HepG2 (cell line): ENCODE data around the gene RUNX3. TPM values are rescaled to one million over a fixed set of nuclear protein-coding genes. Genes with fewer than 3 reads are reported as not detected.

Experiments used
- ATAC-seq: fragments of 200-7000 bp; cut with Tn5 transposase; 3 replicates; pipeline ENCODE4 v1.9.1; 2020; ENCODE audit warnings: mild to moderate bottlenecking, moderate library complexity
- BruUV-seq: library from RNA; stranded (reverse); fragments of 400-500 nt; replicated peaks from 2 replicates; lab custom pipeline; 2021; lab: Mats Ljungman, UMichigan
- CTCF ChIA-PET: fragments of 300-600 bp; formaldehyde crosslinking; extraction: SDS; loops from one replicate; lab custom pipeline; 2021; ENCODE audit warnings: low total read pairs, inconsistent platforms, low intra/inter-chr PET ratio; lab: Yijun Ruan, JAX
- POLR2A ChIA-PET: fragments of 350-600 bp; sonication (Branson Sonifier 250); formaldehyde crosslinking; loops from one replicate; lab custom pipeline; 2020; ENCODE audit warnings: antibody characterized with exemption, inconsistent platforms; lab: Yijun Ruan, JAX
- DNase-seq: peaks from one replicate; pipeline ENCODE4 v3.0.0-alpha.2; 2015; ENCODE audit warnings: low spot score
- FAIRE-seq: peaks from 3 replicates; lab custom pipeline; 2011; peaks lifted over from hg19 to GRCh38; lab: Jason Lieb, UNC
- H2AFZ ChIP-seq: one replicate; pipeline ENCODE4 v1.6.1; 2011; ENCODE audit warnings: low read length, inconsistent platforms
- H3K27ac ChIP-seq: fragments of 300-600 bp; 3 replicates; pipeline ENCODE4 v1.8.0; 2011; ENCODE audit warnings: mixed run types, mild to moderate bottlenecking, mixed read lengths, low read length, inconsistent platforms; ENCODE audit not compliant: insufficient read depth; ENCODE audit errors: extremely low read length
- H3K27me3 ChIP-seq, 2 experiments: fragments of 200-600 bp in 1 of 2; 2 replicates in 1 of 2; 3 replicates in 1 of 2; pipeline versions ENCODE4 v1.6.0 to v1.8.0; 2011; ENCODE audit warnings: low read length in 2 of 2, mild to moderate bottlenecking in 2 of 2, moderate library complexity in 2 of 2, inconsistent platforms in 1 of 2; ENCODE audit not compliant: insufficient read depth in 2 of 2, control insufficient read depth in 1 of 2
- H3K36me3 ChIP-seq, 2 experiments: fragments of 200-600 bp in 1 of 2; replicated peaks in 1 of 2; 2 replicates in 1 of 2; 3 replicates in 1 of 2; pipeline versions ENCODE4 v1.5.1 to v1.8.0; 2011; ENCODE audit warnings: low read length in 2 of 2, inconsistent platforms in 1 of 2; ENCODE audit not compliant: insufficient read depth in 2 of 2, control insufficient read depth in 1 of 2
- H3K4me1 ChIP-seq: 2 replicates; pipeline ENCODE4 v1.5.1; 2012; ENCODE audit warnings: low read length, inconsistent platforms; ENCODE audit not compliant: insufficient read depth
- H3K4me2 ChIP-seq: 2 replicates; pipeline ENCODE4 v1.6.0; 2011; ENCODE audit warnings: low read depth, low read length, inconsistent platforms
- H3K4me3 ChIP-seq, 3 experiments: fragments of 200-600 bp in 1 of 3; sonication (generic), shearing (Covaris generic) in 1 of 3; replicated peaks in 1 of 3; 2 replicates each; pipeline ENCODE4 v1.5.1; 2011 to 2016; ENCODE audit warnings: low read length in 3 of 3, inconsistent platforms in 2 of 3, low read depth in 2 of 3, mild to moderate bottlenecking in 2 of 3, control low read depth in 1 of 3, mixed read lengths in 1 of 3; ENCODE audit not compliant: insufficient read depth in 1 of 3
- H3K79me2 ChIP-seq: one replicate; pipeline ENCODE4 v1.6.1; 2011; ENCODE audit warnings: low read length, inconsistent platforms; ENCODE audit not compliant: insufficient read depth
- H3K9ac ChIP-seq: 2 replicates; pipeline ENCODE4 v1.6.0; 2011; ENCODE audit warnings: mild to moderate bottlenecking, low read depth, low read length, inconsistent platforms; ENCODE audit not compliant: insufficient read depth
- H3K9me3 ChIP-seq: 2 replicates; pipeline ENCODE4 v1.5.1; 2012; ENCODE audit warnings: mild to moderate bottlenecking, low read length
- H4K20me1 ChIP-seq: 2 replicates; pipeline ENCODE4 v1.6.0; 2011; ENCODE audit warnings: inconsistent platforms, mild to moderate bottlenecking, low read length, moderate library complexity; ENCODE audit not compliant: insufficient read depth
- MAZ ChIP-seq, 2 experiments: sonication (generic) in 1 of 2; formaldehyde crosslinking in 1 of 2; IDR thresholded peaks; 2 replicates each; pipeline versions ENCODE4 v1.5.0 to v1.6.1; 2012 to 2020; ENCODE audit warnings: low read depth in 2 of 2, mild to moderate bottlenecking in 2 of 2, borderline replicate concordance in 1 of 2, improper control_type of control experiment in 1 of 2, low read length in 1 of 2, missing genetic modification reagents in 1 of 2, moderate library complexity in 1 of 2
- MIER3 ChIP-seq: IDR thresholded peaks from 2 replicates; pipeline ENCODE4 v1.6.1; 2016; ENCODE audit warnings: missing compliant biosample characterization, borderline replicate concordance
- PREB ChIP-seq: sonication (generic); formaldehyde crosslinking; IDR thresholded peaks from 2 replicates; pipeline ENCODE4 v1.4.0; 2020; ENCODE audit warnings: missing genetic modification reagents
- SP1 ChIP-seq, 2 experiments: fragments of 450-650 bp in 1 of 2; sonication (generic) in 1 of 2; formaldehyde crosslinking in 1 of 2; IDR thresholded peaks; 2 replicates each; pipeline versions ENCODE4 v1.4.0 to v1.6.1; 2016 to 2020; ENCODE audit warnings: missing genetic modification reagents in 1 of 2
- ZNF484 ChIP-seq: sonication (generic); formaldehyde crosslinking; IDR thresholded peaks from 2 replicates; pipeline ENCODE4 v1.5.1; 2020; ENCODE audit warnings: mild to moderate bottlenecking, low read depth, missing genetic modification reagents, borderline replicate concordance
- ZNF720 ChIP-seq: sonication (generic); formaldehyde crosslinking; IDR thresholded peaks from 2 replicates; pipeline ENCODE4 v1.4.0; 2020; ENCODE audit warnings: missing genetic modification reagents
- WGBS: methylation state at CpG from one replicate; pipeline ENCODE4 v1.1.6; 2017; ENCODE audit warnings: low lambda C conversion rate; 5-methylcytosine and 5-hydroxymethylcytosine counted together
- in situ Hi-C: cut with HindIII; loops from 2 replicates; pipeline ENCODE4 v1.10.0; 2017; ENCODE audit warnings: low pct_unique_long_range_greater_than_20kb; ENCODE audit not compliant: extremely low pct_ligation_motif_present
- intact Hi-C: fragments of 100-400 bp; cut with micrococcal nuclease; formaldehyde crosslinking; loops from one replicate; pipeline ENCODE4 v1.10.0; 2022; ENCODE audit not compliant: unreplicated experiment
- polyA plus RNA-seq, 8 experiments: library from polyadenylated mRNA; depleted of rRNA in 3 of 8; stranded (reverse) in 7 of 8; unstranded in 1 of 8; fragments of >200 nt; fragmentation: Illumina TruSeq in 4 of 8; extraction: Trizol in 4 of 8; gene quantifications; 2 replicates each; pipeline versions ENCODE4 v1.2.1 to v1.2.3, GENCODE V29; 2011 to 2016; ENCODE audit warnings: low read depth in 4 of 8, missing spikeins in 1 of 8, mixed read lengths in 1 of 8; ENCODE audit not compliant: insufficient read depth in 1 of 8
- total RNA-seq, 5 experiments: library from RNA; depleted of rRNA; stranded (reverse); fragments of >200 nt; fragmentation: Illumina TruSeq; extraction: Trizol; gene quantifications; 2 replicates each; pipeline ENCODE4 v1.2.3, GENCODE V29; 2016; ENCODE audit warnings: low read depth in 1 of 5

The RUNX3 gene
- total and polyA plus RNA-seq, 2 of the 13 experiments (the other 11 are each of a cell fraction or from before 2014, with no cell fraction given), result 0.04 to 0.22 TPM

GRCh38 chr1:24900985-24901781 is 28.9 kb downstream of the RUNX3 start:
- CTCF ChIA-PET, result no interaction called here
- Histone ChIP-seq H3K36me3 (no peaks in the 10 kb centered on the region), H3K4me2 (no peak overlapping the region), H3K4me3 (no peak overlapping the region), H3K79me2 (no peaks in the 10 kb centered on the region), H4K20me1 (no peaks in the 10 kb centered on the region), H3K27me3 (peaks cover 3 to 23% of the 10 kb centered on the region in 2 experiments; a peak in 4 of 5 replicates), H3K4me1 (no peaks in the 10 kb centered on the region; the same call in 1 of the 2 replicates), H2AFZ (no peak overlapping the region), H3K9ac (no peak overlapping the region), H3K27ac (no peak overlapping the region), H3K9me3 (no peaks in the 10 kb centered on the region)
- intact Hi-C loops, result no loop called here
- WGBS, result 54% methylated on average over 2 of the region's 12 CpGs
- in situ Hi-C loops, result no loop called here
- ATAC-seq (no peak), DNase-seq (no peak), FAIRE-seq (no peak)
- no TSS peak for BruUV-seq
- TF ChIP-seq MIER3 (CRISPR knock-in tag) (no peak), SP1 (IDR thresholded peaks at IDR 0.05) (no peak), SP1 (CRISPR knock-in tag; IDR thresholded peaks at IDR 0.05) (no peak), PREB (CRISPR knock-in tag) (no peak), ZNF484 (CRISPR knock-in tag) (no peak), MAZ (IDR thresholded peaks at IDR 0.05; ENCODE audit: borderline replicate concordance, low read depth, low read length) (no peak), MAZ (CRISPR knock-in tag; IDR thresholded peaks at IDR 0.05; ENCODE audit: low read depth) (no peak), ZNF720 (CRISPR knock-in tag) (no peak)
- TF ChIP-seq, all 625 proteins: peak for 0
- POLR2A ChIA-PET, result no interaction called here
